GM12801 (cell line): ENCODE data around the gene RPS6KA3.

Experiments
- TF ChIP-seq, protein P1 (sequence below): IDR thresholded peaks from one replicate; pipeline ENCODE4 v1.5.1; 2011; ENCODE audit warnings: control low read depth; ENCODE audit not compliant: insufficient read length; ENCODE audit errors: extremely low read depth

RPS6KA3 gene

GRCh38 chrX:20244931-20245330 is 21.8 kb downstream of the RPS6KA3 start:
- TF ChIP-seq, protein P1, sequence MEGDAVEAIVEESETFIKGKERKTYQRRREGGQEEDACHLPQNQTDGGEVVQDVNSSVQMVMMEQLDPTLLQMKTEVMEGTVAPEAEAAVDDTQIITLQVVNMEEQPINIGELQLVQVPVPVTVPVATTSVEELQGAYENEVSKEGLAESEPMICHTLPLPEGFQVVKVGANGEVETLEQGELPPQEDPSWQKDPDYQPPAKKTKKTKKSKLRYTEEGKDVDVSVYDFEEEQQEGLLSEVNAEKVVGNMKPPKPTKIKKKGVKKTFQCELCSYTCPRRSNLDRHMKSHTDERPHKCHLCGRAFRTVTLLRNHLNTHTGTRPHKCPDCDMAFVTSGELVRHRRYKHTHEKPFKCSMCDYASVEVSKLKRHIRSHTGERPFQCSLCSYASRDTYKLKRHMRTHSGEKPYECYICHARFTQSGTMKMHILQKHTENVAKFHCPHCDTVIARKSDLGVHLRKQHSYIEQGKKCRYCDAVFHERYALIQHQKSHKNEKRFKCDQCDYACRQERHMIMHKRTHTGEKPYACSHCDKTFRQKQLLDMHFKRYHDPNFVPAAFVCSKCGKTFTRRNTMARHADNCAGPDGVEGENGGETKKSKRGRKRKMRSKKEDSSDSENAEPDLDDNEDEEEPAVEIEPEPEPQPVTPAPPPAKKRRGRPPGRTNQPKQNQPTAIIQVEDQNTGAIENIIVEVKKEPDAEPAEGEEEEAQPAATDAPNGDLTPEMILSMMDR: no peak

- TF ChIP-seq, protein P1: no peak
Observed at GRCh38 chrX:20240201-20240600, 26.5 kb downstream of the RPS6KA3 start.

DNA sequence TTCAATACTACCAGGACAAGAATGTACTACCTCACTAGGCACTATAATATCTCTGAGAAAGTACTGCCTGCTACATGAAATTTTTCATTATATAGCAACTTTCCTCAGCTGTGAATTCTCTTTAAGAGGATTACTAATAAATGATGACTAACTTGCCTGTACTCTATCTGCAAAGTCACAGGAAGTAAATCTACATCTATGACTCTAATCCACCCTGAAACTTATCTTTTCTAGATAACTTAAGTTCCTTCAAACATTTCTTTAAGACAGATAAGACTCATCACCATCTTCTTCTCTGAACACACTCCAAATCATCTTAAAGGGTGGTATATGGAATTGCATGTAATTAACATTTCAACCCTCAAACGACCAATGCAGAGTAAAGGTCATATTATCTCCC is 28.8 kb downstream of the RPS6KA3 start:
- TF ChIP-seq, protein P1: no peak

GRCh38 chrX:20235755-20236154 is 31.0 kb downstream of the RPS6KA3 start:
- TF ChIP-seq, protein P1: no peak

DNA sequence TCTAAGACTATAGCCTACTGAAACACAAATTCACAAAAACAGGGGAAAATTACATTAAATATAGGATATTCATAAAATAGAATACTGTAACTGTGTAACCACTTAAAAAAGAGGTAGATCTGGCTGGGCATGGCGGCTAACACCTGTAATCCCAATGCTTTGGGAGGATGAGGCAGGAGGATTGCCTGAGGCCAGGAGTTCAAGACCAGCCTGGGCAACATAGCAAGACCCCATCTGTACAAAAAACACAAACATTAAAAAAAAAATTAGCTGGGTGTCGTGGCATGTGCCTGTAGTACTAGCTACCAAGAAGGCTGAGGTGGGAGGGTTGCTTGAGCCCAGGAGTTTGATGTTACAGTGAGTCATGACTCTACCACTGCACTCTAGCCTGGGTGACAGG is 33.4 kb downstream of the RPS6KA3 start:
- TF ChIP-seq, protein P1: no peak

- TF ChIP-seq, protein P1: no peak
Observed at GRCh38 chrX:20231598-20231997, 35.1 kb downstream of the RPS6KA3 start.

DNA sequence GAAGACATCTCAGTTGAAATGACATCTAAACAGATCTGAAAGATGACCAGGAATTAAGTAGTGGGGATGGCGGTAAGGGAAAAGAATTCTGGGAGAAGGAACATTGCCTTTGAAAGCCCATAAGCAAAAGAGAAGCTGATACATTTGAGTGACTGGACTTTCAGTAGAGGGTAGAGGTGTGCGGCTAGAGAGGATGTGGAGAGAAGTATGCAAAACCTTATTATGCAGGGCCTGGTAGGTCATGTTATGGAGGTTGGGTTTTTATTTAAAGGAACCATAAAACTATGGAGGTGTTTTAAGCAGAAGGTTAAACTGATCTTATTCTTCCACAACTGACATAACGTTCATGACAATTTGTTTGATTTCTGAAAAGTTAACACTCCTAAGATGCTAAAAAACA is 36.3 kb downstream of the RPS6KA3 start:
- TF ChIP-seq, protein P1: no peak

DNA sequence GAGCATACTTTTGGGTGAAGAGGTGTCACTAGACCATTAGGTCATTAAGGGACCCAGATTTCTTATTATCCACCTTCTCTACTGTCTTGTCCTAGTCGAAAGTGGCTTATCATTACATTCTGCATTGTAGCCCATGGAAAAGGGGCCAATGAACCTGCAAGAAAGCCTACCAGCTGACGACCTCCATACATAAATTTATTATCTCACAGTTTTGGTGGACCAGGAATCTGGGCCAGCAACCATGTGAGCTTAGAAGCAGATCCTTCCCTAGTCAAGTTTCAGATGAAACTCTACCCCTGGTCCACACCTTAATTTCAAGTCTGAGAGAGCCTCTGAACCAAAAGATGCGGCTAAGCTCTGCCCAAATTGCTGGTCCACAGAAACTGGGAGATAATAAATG is 37.6 kb downstream of the RPS6KA3 start:
- TF ChIP-seq, protein P1: no peak
